HepG2 (cell line): ENCODE data around the gene AUH. TPM values are rescaled to one million over a fixed set of nuclear protein-coding genes. Genes with fewer than 3 reads are reported as not detected.

ENCODE experiments used
- ARNTL ChIP-seq: sonication (generic); formaldehyde crosslinking; IDR thresholded peaks from 2 replicates; pipeline ENCODE4 v1.4.0; 2020; ENCODE audit warnings: mild to moderate bottlenecking, missing genetic modification reagents
- ATF7 ChIP-seq, 2 experiments: fragments of 450-650 bp in 1 of 2; sonication (generic) in 1 of 2; formaldehyde crosslinking in 1 of 2; IDR thresholded peaks; 2 replicates each; pipeline versions ENCODE4 v1.4.0 to v1.6.1; 2016 to 2020; ENCODE audit warnings: antibody characterized with exemption in 1 of 2, mild to moderate bottlenecking in 1 of 2, missing genetic modification reagents in 1 of 2
- BHLHE40 ChIP-seq: IDR thresholded peaks from 2 replicates; pipeline ENCODE4 v1.6.1; 2011; ENCODE audit warnings: low read length, improper control_type of control experiment
- CBFB ChIP-seq: sonication (generic); formaldehyde crosslinking; IDR thresholded peaks from 2 replicates; pipeline ENCODE4 v1.4.0; 2020; ENCODE audit warnings: missing genetic modification reagents
- HDAC2 ChIP-seq: sonication (generic); formaldehyde crosslinking; IDR thresholded peaks from 2 replicates; pipeline ENCODE4 v1.4.0; 2020; ENCODE audit warnings: missing genetic modification reagents
- HOXA7 ChIP-seq: sonication (generic); formaldehyde crosslinking; IDR thresholded peaks from 2 replicates; pipeline ENCODE4 v1.8.1; 2022; ENCODE audit warnings: mild to moderate bottlenecking, missing genetic modification reagents, moderate library complexity
- MTA3 ChIP-seq: sonication (generic); formaldehyde crosslinking; IDR thresholded peaks from 2 replicates; pipeline ENCODE4 v1.4.0; 2020; ENCODE audit warnings: missing genetic modification reagents
- NR2C2 ChIP-seq: sonication (generic); formaldehyde crosslinking; IDR thresholded peaks from 2 replicates; pipeline ENCODE4 v1.4.0; 2020; ENCODE audit warnings: missing genetic modification reagents, mild to moderate bottlenecking, moderate library complexity, borderline replicate concordance
- PAX8 ChIP-seq: sonication (generic); formaldehyde crosslinking; IDR thresholded peaks from 2 replicates; pipeline ENCODE4 v1.8.0; 2022; ENCODE audit warnings: mild to moderate bottlenecking, missing genetic modification reagents, borderline replicate concordance
- PRPF4 ChIP-seq: fragments of 200-400 bp; formaldehyde crosslinking; IDR thresholded peaks from 2 replicates; pipeline ENCODE4 v1.6.1; 2016; ENCODE audit warnings: low read length, low read depth; ENCODE audit not compliant: poor library complexity, severe bottlenecking
- TCF12 ChIP-seq, 2 experiments: fragments of 450-650 bp in 1 of 2; sonication (generic) in 1 of 2; formaldehyde crosslinking in 1 of 2; IDR thresholded peaks; 2 replicates each; pipeline versions ENCODE4 v1.6.1 to v1.8.0; 2017 to 2022; ENCODE audit warnings: antibody characterized with exemption in 1 of 2, mild to moderate bottlenecking in 1 of 2, missing genetic modification reagents in 1 of 2, moderate library complexity in 1 of 2
- ZBTB42 ChIP-seq: sonication (generic); formaldehyde crosslinking; IDR thresholded peaks from 2 replicates; pipeline ENCODE4 v1.5.0; 2020; ENCODE audit warnings: mild to moderate bottlenecking, missing genetic modification reagents
- ZNF138 ChIP-seq: sonication (generic); formaldehyde crosslinking; IDR thresholded peaks from 2 replicates; pipeline ENCODE4 v1.5.0; 2020; ENCODE audit warnings: mild to moderate bottlenecking, low read depth, missing genetic modification reagents
- ZNF777 ChIP-seq: sonication (generic); formaldehyde crosslinking; IDR thresholded peaks from 2 replicates; pipeline ENCODE4 v1.4.0; 2020; ENCODE audit warnings: missing genetic modification reagents
- ZNF816 ChIP-seq: sonication (generic); formaldehyde crosslinking; IDR thresholded peaks from 2 replicates; pipeline ENCODE4 v1.8.0; 2022; ENCODE audit warnings: missing genetic modification reagents, mild to moderate bottlenecking, borderline replicate concordance
- polyA plus RNA-seq, 8 experiments: library from polyadenylated mRNA; depleted of rRNA in 3 of 8; stranded (reverse) in 7 of 8; unstranded in 1 of 8; fragments of >200 nt; fragmentation: Illumina TruSeq in 4 of 8; extraction: Trizol in 4 of 8; gene quantifications; 2 replicates each; pipeline versions ENCODE4 v1.2.1 to v1.2.3, GENCODE V29; 2011 to 2016; ENCODE audit warnings: low read depth in 4 of 8, missing spikeins in 1 of 8, mixed read lengths in 1 of 8; ENCODE audit not compliant: insufficient read depth in 1 of 8
- total RNA-seq, 5 experiments: library from RNA; depleted of rRNA; stranded (reverse); fragments of >200 nt; fragmentation: Illumina TruSeq; extraction: Trizol; gene quantifications; 2 replicates each; pipeline ENCODE4 v1.2.3, GENCODE V29; 2016; ENCODE audit warnings: low read depth in 1 of 5
- TF ChIP-seq, protein P1 (sequence below): sonication (generic); formaldehyde crosslinking; IDR thresholded peaks from 2 replicates; pipeline ENCODE4 v1.8.0; 2023; ENCODE audit warnings: mild to moderate bottlenecking, missing genetic modification reagents
- TF ChIP-seq, protein P2 (sequence below): sonication (generic); formaldehyde crosslinking; IDR thresholded peaks from 2 replicates; pipeline ENCODE4 v1.4.0; 2020; ENCODE audit warnings: mild to moderate bottlenecking, missing genetic modification reagents, borderline replicate concordance
- TF ChIP-seq, protein P3 (sequence below): sonication (generic); formaldehyde crosslinking; IDR thresholded peaks from 2 replicates; pipeline ENCODE4 v1.5.1; 2020; ENCODE audit warnings: missing genetic modification reagents, mild to moderate bottlenecking, borderline replicate concordance
- TF ChIP-seq, protein P4 (sequence below): sonication (generic); formaldehyde crosslinking; IDR thresholded peaks from 2 replicates; pipeline ENCODE4 v1.5.0; 2020; ENCODE audit warnings: missing genetic modification reagents
- TF ChIP-seq, protein P5 (sequence below): sonication (generic); formaldehyde crosslinking; IDR thresholded peaks from 2 replicates; pipeline ENCODE4 v1.4.0; 2020; ENCODE audit warnings: missing genetic modification reagents

Gene AUH
- total and polyA plus RNA-seq, 2 of the 13 experiments (the other 11 are each of a cell fraction or from before 2014, with no cell fraction given), result 25.8 to 31.9 TPM

DNA sequence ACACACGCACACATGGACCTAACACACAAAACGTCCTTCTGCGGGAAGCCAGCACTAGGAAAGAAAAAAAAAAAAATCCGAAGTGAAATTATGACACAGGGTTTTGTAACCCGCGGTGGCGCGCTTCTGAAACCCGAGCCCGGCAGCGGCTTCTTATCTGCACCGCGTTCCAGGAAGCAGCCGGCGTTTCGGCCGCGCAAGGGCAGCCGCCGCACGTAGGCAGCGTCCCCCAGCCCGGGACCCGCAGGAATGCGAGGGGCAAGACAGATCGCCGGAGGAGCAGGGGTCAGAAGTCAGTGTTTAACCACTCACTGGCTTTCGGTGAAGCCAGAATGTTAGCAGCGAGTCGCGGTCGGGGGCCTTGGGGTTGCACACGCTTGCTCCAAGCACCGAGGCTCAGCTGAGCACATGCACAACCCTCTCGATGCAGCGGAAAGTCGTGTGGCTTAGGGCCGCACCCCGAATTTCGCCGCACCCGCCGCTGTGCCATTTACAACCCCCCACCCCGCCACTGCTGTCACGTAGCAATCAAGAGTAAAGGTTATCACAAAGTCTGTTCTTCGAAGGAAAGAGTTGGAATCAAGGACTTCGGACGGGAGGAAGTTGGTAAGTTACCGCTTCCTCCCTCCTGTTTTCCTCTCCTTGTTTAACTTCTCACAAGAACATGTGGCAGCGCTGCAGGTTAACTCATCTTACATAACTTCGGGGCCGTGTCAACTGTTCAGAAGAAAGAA lies 167.9 kb downstream of the AUH start (continued):
- peak; percentile 92 for TF ChIP-seq HOXA7 (CRISPR knock-in tag)
- no peak for TF ChIP-seq PRPF4
- peak; percentile 77 for TF ChIP-seq ZNF777 (CRISPR knock-in tag)
- TF ChIP-seq ZBTB42 (CRISPR knock-in tag), result no peak
- peak; percentile 87 for TF ChIP-seq CBFB
- peak; percentile 84 for TF ChIP-seq NR2C2 (CRISPR knock-in tag)
- TF ChIP-seq, protein P1, sequence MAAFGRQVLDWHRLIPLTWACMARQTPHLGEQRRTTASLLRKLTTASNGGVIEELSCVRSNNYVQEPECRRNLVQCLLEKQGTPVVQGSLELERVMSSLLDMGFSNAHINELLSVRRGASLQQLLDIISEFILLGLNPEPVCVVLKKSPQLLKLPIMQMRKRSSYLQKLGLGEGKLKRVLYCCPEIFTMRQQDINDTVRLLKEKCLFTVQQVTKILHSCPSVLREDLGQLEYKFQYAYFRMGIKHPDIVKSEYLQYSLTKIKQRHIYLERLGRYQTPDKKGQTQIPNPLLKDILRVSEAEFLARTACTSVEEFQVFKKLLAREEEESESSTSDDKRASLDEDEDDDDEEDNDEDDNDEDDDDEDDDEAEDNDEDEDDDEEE (CRISPR knock-in tag), result no peak; the same call in 1 of the 2 replicates
- TF ChIP-seq, protein P2, sequence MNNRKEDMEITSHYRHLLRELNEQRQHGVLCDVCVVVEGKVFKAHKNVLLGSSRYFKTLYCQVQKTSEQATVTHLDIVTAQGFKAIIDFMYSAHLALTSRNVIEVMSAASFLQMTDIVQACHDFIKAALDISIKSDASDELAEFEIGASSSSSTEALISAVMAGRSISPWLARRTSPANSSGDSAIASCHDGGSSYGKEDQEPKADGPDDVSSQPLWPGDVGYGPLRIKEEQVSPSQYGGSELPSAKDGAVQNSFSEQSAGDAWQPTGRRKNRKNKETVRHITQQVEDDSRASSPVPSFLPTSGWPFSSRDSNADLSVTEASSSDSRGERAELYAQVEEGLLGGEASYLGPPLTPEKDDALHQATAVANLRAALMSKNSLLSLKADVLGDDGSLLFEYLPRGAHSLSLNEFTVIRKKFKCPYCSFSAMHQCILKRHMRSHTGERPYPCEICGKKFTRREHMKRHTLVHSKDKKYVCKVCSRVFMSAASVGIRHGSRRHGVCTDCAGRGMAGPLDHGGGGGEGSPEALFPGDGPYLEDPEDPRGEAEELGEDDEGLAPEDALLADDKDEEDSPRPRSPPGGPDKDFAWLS, result 0 out of 2 replicates have a peak, but pooled peaks have one; percentile 12
- TF ChIP-seq HDAC2 (CRISPR knock-in tag), result peak; percentile 87
- TF ChIP-seq, protein P3, sequence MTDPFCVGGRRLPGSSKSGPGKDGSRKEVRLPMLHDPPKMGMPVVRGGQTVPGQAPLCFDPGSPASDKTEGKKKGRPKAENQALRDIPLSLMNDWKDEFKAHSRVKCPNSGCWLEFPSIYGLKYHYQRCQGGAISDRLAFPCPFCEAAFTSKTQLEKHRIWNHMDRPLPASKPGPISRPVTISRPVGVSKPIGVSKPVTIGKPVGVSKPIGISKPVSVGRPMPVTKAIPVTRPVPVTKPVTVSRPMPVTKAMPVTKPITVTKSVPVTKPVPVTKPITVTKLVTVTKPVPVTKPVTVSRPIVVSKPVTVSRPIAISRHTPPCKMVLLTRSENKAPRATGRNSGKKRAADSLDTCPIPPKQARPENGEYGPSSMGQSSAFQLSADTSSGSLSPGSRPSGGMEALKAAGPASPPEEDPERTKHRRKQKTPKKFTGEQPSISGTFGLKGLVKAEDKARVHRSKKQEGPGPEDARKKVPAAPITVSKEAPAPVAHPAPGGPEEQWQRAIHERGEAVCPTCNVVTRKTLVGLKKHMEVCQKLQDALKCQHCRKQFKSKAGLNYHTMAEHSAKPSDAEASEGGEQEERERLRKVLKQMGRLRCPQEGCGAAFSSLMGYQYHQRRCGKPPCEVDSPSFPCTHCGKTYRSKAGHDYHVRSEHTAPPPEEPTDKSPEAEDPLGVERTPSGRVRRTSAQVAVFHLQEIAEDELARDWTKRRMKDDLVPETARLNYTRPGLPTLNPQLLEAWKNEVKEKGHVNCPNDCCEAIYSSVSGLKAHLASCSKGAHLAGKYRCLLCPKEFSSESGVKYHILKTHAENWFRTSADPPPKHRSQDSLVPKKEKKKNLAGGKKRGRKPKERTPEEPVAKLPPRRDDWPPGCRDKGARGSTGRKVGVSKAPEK, result peak; percentile 33; the same call in 1 of the 2 replicates
- TF ChIP-seq PAX8 (CRISPR knock-in tag), result no peak; the same call in 1 of the 2 replicates
- peak; percentile 58 for TF ChIP-seq BHLHE40
- TF ChIP-seq, protein P4, sequence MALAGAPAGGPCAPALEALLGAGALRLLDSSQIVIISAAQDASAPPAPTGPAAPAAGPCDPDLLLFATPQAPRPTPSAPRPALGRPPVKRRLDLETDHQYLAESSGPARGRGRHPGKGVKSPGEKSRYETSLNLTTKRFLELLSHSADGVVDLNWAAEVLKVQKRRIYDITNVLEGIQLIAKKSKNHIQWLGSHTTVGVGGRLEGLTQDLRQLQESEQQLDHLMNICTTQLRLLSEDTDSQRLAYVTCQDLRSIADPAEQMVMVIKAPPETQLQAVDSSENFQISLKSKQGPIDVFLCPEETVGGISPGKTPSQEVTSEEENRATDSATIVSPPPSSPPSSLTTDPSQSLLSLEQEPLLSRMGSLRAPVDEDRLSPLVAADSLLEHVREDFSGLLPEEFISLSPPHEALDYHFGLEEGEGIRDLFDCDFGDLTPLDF, result peak; percentile 84
- TF ChIP-seq MTA3, result no peak
- no peak for TF ChIP-seq ATF7 (IDR thresholded peaks at IDR 0.05)
- 0 out of 2 replicates have a peak, but pooled peaks have one; percentile 59 for TF ChIP-seq ATF7 (CRISPR knock-in tag; IDR thresholded peaks at IDR 0.05)
- TF ChIP-seq, protein P5, sequence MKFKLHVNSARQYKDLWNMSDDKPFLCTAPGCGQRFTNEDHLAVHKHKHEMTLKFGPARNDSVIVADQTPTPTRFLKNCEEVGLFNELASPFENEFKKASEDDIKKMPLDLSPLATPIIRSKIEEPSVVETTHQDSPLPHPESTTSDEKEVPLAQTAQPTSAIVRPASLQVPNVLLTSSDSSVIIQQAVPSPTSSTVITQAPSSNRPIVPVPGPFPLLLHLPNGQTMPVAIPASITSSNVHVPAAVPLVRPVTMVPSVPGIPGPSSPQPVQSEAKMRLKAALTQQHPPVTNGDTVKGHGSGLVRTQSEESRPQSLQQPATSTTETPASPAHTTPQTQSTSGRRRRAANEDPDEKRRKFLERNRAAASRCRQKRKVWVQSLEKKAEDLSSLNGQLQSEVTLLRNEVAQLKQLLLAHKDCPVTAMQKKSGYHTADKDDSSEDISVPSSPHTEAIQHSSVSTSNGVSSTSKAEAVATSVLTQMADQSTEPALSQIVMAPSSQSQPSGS (CRISPR knock-in tag), result no peak; the same call in 1 of the 2 replicates
- TF ChIP-seq ARNTL (CRISPR knock-in tag), result peak; percentile 91
- TF ChIP-seq ZNF138, result peak; percentile 83
- peak; percentile 65; the same call in 1 of the 2 replicates for TF ChIP-seq ZNF816 (CRISPR knock-in tag)
- TF ChIP-seq TCF12 (IDR thresholded peaks at IDR 0.05), result no peak
- peak; percentile 95 for TF ChIP-seq TCF12 (CRISPR knock-in tag; IDR thresholded peaks at IDR 0.05)
